ENCODE results near the gene PPT2. TPM values are rescaled to one million over a fixed set of nuclear protein-coding genes. Genes with fewer than 3 reads are reported as not detected.
"Not testable (repeated sequence)": the region's sequence is repeated elsewhere in the genome, so short reads cannot be mapped to it uniquely, and the experiment has no call there.

PPT2 gene
- total RNA-seq, 2 experiments from 2014 or later = 15.4 to 17.1 TPM

- H3K27ac Mint-ChIP-seq = peak within 1 kb of the TSS; percentile 98
- H3K9me3 Mint-ChIP-seq (ENCODE audit: insufficient read depth) = no peaks in the 10 kb centered on the region
- H3K36me3 Mint-ChIP-seq (ENCODE audit: low read depth) = peaks cover 38% of the 10 kb centered on the region
- DNase-seq (peak; percentile 99), ATAC-seq (peak; percentile 95)
- peak within 1 kb of the TSS; percentile 99 for H3K4me3 Mint-ChIP-seq
- H3K4me1 Mint-ChIP-seq (ENCODE audit: low read depth) = peaks cover 46% of the 10 kb centered on the region
- H3K27me3 Mint-ChIP-seq (ENCODE audit: low read depth) = no peaks in the 10 kb centered on the region
- CTCF ChIA-PET = interaction anchor here (1.0 to 5.4 kb wide), 6 partner anchors 10 to 68 kb away, joined by 3 to 67 read pairs (median 4); partner anchors contain the start of gene AGPAT1
- POLR2A ChIA-PET = interaction anchor here (0.6 to 3.8 kb wide), 10 partner anchors 11 to 1493 kb away, joined by 3 to 35 read pairs (median 3); partner anchors contain the start of genes GPSM3, ITPR3 and PBX2
Measured at GRCh38 chr6:32127717-32128592, 26.0 kb upstream of the PPT2 start, which contains the start of gene ATF6B. Gene ATF6B (minus strand): TSS chr6:32128246. CDS start chr6:32128207, 39 bp downstream.

GRCh38 chr6:32128751-32129296 is 25.1 kb upstream of the PPT2 start:
- peaks cover 32% of the 10 kb centered on the region for H3K36me3 Mint-ChIP-seq (ENCODE audit: low read depth)
- peaks cover 46% of the 10 kb centered on the region for H3K4me1 Mint-ChIP-seq (ENCODE audit: low read depth)
- peak overlapping the region; percentile 99 for H3K4me3 Mint-ChIP-seq
- no peak for DNase-seq
- peaks cover under 1% of the 10 kb centered on the region for H3K27me3 Mint-ChIP-seq (ENCODE audit: low read depth)
- POLR2A ChIA-PET = interaction anchor here (0.5 to 3.8 kb wide), 10 partner anchors 12 to 932 kb away, joined by 3 to 35 read pairs (median 4); partner anchors contain the start of genes GPSM3 and PBX2
- no peaks in the 10 kb centered on the region for H3K9me3 Mint-ChIP-seq (ENCODE audit: insufficient read depth)
- peak overlapping the region; percentile 98 for H3K27ac Mint-ChIP-seq
- ATAC-seq = no peak
- CTCF ChIA-PET = interaction anchor here (0.5 to 5.4 kb wide), 9 partner anchors 10 to 710 kb away, joined by 3 to 67 read pairs (median 3); partner anchors contain the start of genes AGPAT1 and TAP2

DNA sequence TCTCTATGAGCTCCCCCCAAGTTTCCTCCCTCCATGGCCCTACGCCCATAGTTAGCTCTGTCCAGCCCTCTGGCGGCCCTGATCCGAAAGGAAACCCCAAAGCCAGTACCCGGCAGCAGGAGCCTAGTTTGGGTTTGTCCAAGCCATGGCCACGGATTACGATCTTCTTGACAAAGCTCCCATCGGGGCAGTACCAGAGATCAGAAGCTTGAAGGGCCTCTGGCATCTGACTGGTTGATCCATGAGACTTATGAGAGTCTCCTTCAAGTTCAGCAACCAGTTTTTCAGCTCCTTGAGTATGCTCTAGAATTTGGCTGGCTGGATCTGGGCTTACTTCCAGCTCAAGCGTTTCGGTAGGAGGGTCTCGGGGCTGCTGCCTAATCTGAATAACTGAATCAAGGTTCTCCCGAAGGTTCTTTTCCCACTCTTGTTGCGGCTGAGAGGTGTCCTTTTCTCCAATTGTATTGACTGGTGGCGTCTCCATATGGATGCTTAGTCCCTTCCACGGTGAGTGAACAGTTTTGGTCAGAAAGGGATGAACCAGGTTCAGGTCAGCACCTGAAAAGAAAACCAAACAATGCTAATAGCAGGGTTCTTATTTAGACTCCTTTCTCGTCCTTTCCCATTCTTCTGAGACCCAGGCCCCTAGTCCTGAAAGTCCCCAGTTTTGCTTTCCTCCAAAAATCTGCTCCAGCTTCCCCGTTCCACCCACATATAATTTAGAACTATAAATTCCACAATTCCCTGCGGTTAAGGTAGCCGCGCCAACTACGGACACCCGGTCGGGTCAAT is 24.4 kb upstream of the PPT2 start:
- peaks cover 4% of the 10 kb centered on the region for H3K27me3 Mint-ChIP-seq (ENCODE audit: low read depth)
- POLR2A ChIA-PET = interaction anchor here (0.6 to 3.8 kb wide), 7 partner anchors 12 to 932 kb away, joined by 3 to 35 read pairs (median 5); partner anchors contain the start of genes GPSM3, PBX2 and PRRT1
- DNase-seq (no peak), ATAC-seq (no peak)
- H3K27ac Mint-ChIP-seq = peak overlapping the region; percentile 98
- H3K36me3 Mint-ChIP-seq (ENCODE audit: low read depth) = peaks cover 26% of the 10 kb centered on the region
- H3K4me3 Mint-ChIP-seq = peak overlapping the region; percentile 99
- H3K9me3 Mint-ChIP-seq (ENCODE audit: insufficient read depth) = no peaks in the 10 kb centered on the region
- CTCF ChIA-PET = interaction anchor here (0.5 to 5.4 kb wide), 10 partner anchors 9 to 709 kb away, joined by 3 to 67 read pairs (median 4); partner anchors contain the start of genes AGPAT1 and TAP2
- H3K4me1 Mint-ChIP-seq (ENCODE audit: low read depth) = peaks cover 41% of the 10 kb centered on the region

GRCh38 chr6:32131439-32131948 is 22.4 kb upstream of the PPT2 start:
- no peak overlapping the region for H3K27ac Mint-ChIP-seq
- H3K4me3 Mint-ChIP-seq = peak overlapping the region; percentile 11
- H3K9me3 Mint-ChIP-seq (ENCODE audit: insufficient read depth) = no peaks in the 10 kb centered on the region
- peaks cover 33% of the 10 kb centered on the region for H3K4me1 Mint-ChIP-seq (ENCODE audit: low read depth)
- DNase-seq = no peak
- ChIA-PET CTCF (interaction anchor here (1.3 to 5.4 kb wide), 3 partner anchors 14 to 64 kb away, joined by 4 to 67 read pairs (median 4); no protein-coding TSS in a partner anchor), POLR2A (no interaction called here)
- peaks cover 9% of the 10 kb centered on the region for H3K27me3 Mint-ChIP-seq (ENCODE audit: low read depth)
- ATAC-seq = no peak
- H3K36me3 Mint-ChIP-seq (ENCODE audit: low read depth) = peaks cover 16% of the 10 kb centered on the region

DNA sequence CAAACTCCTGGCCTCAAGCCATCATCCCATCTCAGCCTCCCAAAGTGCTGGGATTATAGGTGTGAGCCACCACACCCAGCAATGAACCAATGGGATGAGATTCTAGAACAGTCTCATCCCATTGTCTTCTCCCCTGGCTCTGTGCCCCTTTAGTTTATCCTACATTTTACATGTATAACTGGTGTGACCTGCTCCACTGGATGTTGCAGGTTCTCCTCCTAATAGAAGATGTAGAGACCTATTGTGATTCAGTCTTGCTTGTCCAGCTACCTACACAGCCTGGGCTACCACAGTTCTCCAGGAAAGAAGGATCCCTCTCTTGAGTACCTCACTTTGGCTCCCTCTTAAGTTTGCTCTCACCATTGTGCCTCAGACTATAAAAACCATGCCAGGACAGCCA is 21.8 kb upstream of the PPT2 start:
- Mint-ChIP-seq H3K4me3 (no peak overlapping the region), H3K4me1 (ENCODE audit: low read depth) (peaks cover 27% of the 10 kb centered on the region), H3K27me3 (ENCODE audit: low read depth) (peaks cover 9% of the 10 kb centered on the region), H3K36me3 (ENCODE audit: low read depth) (peaks cover 10% of the 10 kb centered on the region), H3K9me3 (ENCODE audit: insufficient read depth) (no peaks in the 10 kb centered on the region), H3K27ac (no peak overlapping the region)
- ChIA-PET POLR2A (no interaction called here), CTCF (interaction anchor here (1.3 kb wide), 1 partner anchor 64 kb away, joined by 4 read pairs; no protein-coding TSS in a partner anchor)
- ATAC-seq (no peak), DNase-seq (no peak)

DNA sequence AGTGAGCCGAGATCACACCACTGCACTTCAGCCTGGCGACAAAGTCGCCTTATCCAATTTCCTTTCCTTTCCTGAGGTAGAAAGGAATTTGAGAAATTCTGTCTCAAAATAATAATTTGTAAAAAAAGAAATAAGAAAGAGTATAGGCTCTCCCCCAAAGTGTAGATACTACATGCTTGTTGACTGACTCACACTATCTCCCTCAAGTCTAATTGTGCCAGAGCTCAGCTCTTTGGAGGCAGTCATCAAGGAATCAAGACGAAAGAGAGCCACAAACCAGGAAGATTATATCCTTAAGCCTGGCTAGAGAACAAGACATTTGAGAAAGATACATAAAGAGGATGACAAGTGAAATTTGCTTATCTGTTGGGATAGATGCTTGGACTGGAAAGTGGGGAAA is 20.2 kb upstream of the PPT2 start:
- Mint-ChIP-seq H3K4me3 (no peak overlapping the region), H3K9me3 (ENCODE audit: insufficient read depth) (no peaks in the 10 kb centered on the region), H3K4me1 (ENCODE audit: low read depth) (peaks cover 14% of the 10 kb centered on the region), H3K36me3 (ENCODE audit: low read depth) (peaks cover 1% of the 10 kb centered on the region), H3K27ac (no peak overlapping the region), H3K27me3 (ENCODE audit: low read depth) (peaks cover 9% of the 10 kb centered on the region)
- ATAC-seq (no peak), DNase-seq (no peak)
- POLR2A ChIA-PET = no interaction called here
- CTCF ChIA-PET = no interaction called here

DNA sequence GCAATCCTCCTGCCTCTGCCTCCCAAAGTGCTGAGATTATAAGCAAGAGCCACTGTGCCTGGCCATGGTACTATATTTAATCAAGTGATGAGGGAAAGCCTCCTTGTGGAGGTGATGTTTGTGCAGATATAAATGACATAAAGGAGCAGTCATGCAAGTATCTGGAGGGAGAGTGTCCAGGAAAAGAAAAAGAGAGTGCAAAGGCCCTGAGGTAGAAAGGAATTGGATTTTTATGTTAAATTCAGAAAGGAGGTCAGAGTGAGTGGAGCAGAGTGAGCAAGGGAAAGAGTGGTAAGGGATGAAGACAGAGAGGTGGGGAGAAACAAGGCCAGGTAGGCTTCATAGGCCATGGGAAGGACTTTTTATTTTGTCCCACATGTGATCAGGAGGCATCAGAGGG is 16.5 kb upstream of the PPT2 start:
- ChIA-PET CTCF (no interaction called here), POLR2A (no interaction called here)
- Mint-ChIP-seq H3K4me3 (no peak overlapping the region), H3K27me3 (ENCODE audit: low read depth) (peaks cover 15% of the 10 kb centered on the region), H3K36me3 (ENCODE audit: low read depth) (no peaks in the 10 kb centered on the region), H3K27ac (no peak overlapping the region), H3K4me1 (ENCODE audit: low read depth) (no peaks in the 10 kb centered on the region), H3K9me3 (ENCODE audit: insufficient read depth) (no peaks in the 10 kb centered on the region)
- DNase-seq = no peak
- ATAC-seq = no peak

DNA sequence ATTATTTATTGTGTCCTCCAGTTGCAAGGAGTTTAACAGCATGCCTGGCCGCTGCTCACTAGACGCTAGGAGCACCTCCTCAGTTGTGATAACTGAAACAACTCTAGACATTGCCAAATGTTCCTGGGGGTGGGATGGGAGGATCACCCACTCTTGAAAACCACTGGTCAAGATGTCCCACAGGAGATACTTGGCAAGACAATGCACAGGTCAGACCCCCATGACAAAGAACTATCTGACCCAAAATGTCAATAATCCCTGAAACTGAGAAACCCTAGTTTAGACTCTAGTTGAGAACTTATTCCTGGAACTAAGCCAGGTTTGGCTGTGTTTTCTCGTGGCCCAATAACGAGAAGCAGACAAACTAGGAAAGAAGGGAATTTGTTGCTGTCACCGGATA is 14.4 kb upstream of the PPT2 start:
- Mint-ChIP-seq H3K36me3 (ENCODE audit: low read depth) (no peaks in the 10 kb centered on the region), H3K4me1 (ENCODE audit: low read depth) (no peaks in the 10 kb centered on the region), H3K9me3 (ENCODE audit: insufficient read depth) (no peaks in the 10 kb centered on the region), H3K27ac (no peak overlapping the region), H3K4me3 (no peak overlapping the region), H3K27me3 (ENCODE audit: low read depth) (peaks cover 12% of the 10 kb centered on the region)
- CTCF ChIA-PET = interaction anchor here (1.6 kb wide), 1 partner anchor 10 kb away, joined by 10 read pairs; the partner anchor contains the start of gene FKBPL
- ATAC-seq (no peak), DNase-seq (no peak)
- POLR2A ChIA-PET = no interaction called here

GRCh38 chr6:32140420-32141046 is 13.4 kb upstream of the PPT2 start:
- Mint-ChIP-seq H3K27me3 (ENCODE audit: low read depth) (peaks cover 6% of the 10 kb centered on the region), H3K4me3 (no peak overlapping the region), H3K4me1 (ENCODE audit: low read depth) (no peaks in the 10 kb centered on the region), H3K9me3 (ENCODE audit: insufficient read depth) (no peaks in the 10 kb centered on the region), H3K36me3 (ENCODE audit: low read depth) (no peaks in the 10 kb centered on the region), H3K27ac (no peak overlapping the region)
- ChIA-PET POLR2A (no interaction called here), CTCF (interaction anchor here (1.3 to 1.5 kb wide), 2 partner anchors 8 to 14 kb away, joined by 4 to 5 read pairs; no protein-coding TSS in a partner anchor)
- DNase-seq (no peak), ATAC-seq (no peak)

DNA sequence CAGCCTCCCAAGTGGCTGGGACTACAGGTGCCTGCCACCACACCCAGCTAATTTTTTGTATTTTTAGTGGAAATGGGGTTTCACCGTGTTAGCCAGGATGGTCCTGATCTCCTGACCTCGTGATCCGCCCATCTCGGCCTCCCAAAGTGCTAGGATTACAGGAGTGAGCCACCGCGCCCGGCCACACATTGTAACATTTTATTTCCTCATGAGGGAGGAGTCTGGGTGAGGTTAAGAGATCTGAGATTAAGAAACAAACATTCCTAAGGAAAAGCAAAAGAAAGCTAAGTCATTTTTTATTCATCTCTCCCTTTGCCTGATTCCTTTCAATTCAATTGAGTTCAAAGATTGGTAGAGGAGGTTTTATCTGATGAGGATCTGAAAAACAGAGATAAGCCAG is 9.7 kb upstream of the PPT2 start:
- H3K27ac Mint-ChIP-seq; DNase-seq; H3K9me3 Mint-ChIP-seq (ENCODE audit: insufficient read depth); H3K36me3 Mint-ChIP-seq (ENCODE audit: low read depth); ATAC-seq; H3K4me3 Mint-ChIP-seq: not testable (repeated sequence)
- ChIA-PET CTCF (interaction anchor here (1.1 kb wide), 1 partner anchor 25 kb away, joined by 4 read pairs; no protein-coding TSS in a partner anchor), POLR2A (interaction anchor here (1.1 kb wide), 1 partner anchor 48 kb away, joined by 3 read pairs; the partner anchor contains the start of gene GPSM3)
- Mint-ChIP-seq H3K4me1 (ENCODE audit: low read depth) (peaks cover 11% of the 10 kb centered on the region), H3K27me3 (ENCODE audit: low read depth) (peaks cover 34% of the 10 kb centered on the region)
